Kidney (tissue), 14 donors: Measurements from ENCODE around the gene CNN1. TPM values are rescaled to one million over a fixed set of nuclear protein-coding genes. Genes with fewer than 3 reads are reported as not detected.

Experiments
- DNase-seq, 5 donors: peaks; one replicate each; pipeline ENCODE4 v3.0.0-alpha.2; 2013 to 2020
- FAIRE-seq: peaks from 2 replicates; lab custom pipeline; 2012; peaks lifted over from hg19 to GRCh38; lab: Jason Lieb, UNC
- H3K27ac ChIP-seq, 2 donors: one replicate each; pipeline ENCODE4 v1.7.0; 2013; ENCODE audit warnings: low read depth in 2 of 2, low read length in 2 of 2, inconsistent platforms in 1 of 2
- H3K27me3 ChIP-seq: one replicate; pipeline ENCODE4 v1.7.1; 2013; ENCODE audit warnings: low read length, inconsistent platforms; ENCODE audit not compliant: control insufficient read depth, insufficient read depth
- H3K36me3 ChIP-seq, 3 donors: one replicate each; pipeline versions ENCODE4 v1.7.0 to v1.7.1; 2013; ENCODE audit warnings: low read length in 3 of 3, control low read depth in 1 of 3, inconsistent platforms in 1 of 3; ENCODE audit not compliant: insufficient read depth in 3 of 3, control insufficient read depth in 2 of 3
- H3K4me1 ChIP-seq, 3 donors: one replicate each; pipeline versions ENCODE4 v1.7.0 to v1.7.1; 2013; ENCODE audit warnings: low read length in 3 of 3, inconsistent platforms in 1 of 3, low read depth in 1 of 3; ENCODE audit not compliant: control insufficient read depth in 2 of 3, insufficient read depth in 2 of 3
- H3K4me3 ChIP-seq, 3 donors: one replicate each; pipeline versions ENCODE4 v1.7.0 to v1.8.1; 2013; ENCODE audit warnings: low read length in 3 of 3, control low read depth in 1 of 3, inconsistent platforms in 1 of 3
- H3K9ac ChIP-seq, 3 donors: one replicate each; pipeline versions ENCODE4 v1.7.0 to v1.7.1; 2013; ENCODE audit warnings: low read length in 3 of 3, control low read depth in 1 of 3, inconsistent platforms in 1 of 3
- H3K9me3 ChIP-seq, 3 donors: one replicate each; pipeline versions ENCODE4 v1.7.0 to v1.7.1; 2013; ENCODE audit warnings: low read length in 3 of 3, control low read depth in 1 of 3, inconsistent platforms in 1 of 3; ENCODE audit not compliant: control insufficient read depth in 2 of 3, insufficient read depth in 1 of 3
- intact Hi-C: fragments of 100-400 bp; cut with DNase I; formaldehyde crosslinking; loops from one replicate; pipeline ENCODE4 v1.11.1; 2022
- polyA plus RNA-seq: library from polyadenylated mRNA; stranded (reverse); fragments of 350-450 nt; fragmentation: Illumina TruSeq; extraction: RNeasy Lipid Tissue Mini Kit (QIAGEN cat#74804); gene quantifications from one replicate; pipeline ENCODE4 v1.2.3, GENCODE V29; 2014; ENCODE audit warnings: low read depth, low replicate concordance; ENCODE audit not compliant: insufficient read depth
- total RNA-seq: library from RNA; stranded (reverse); fragmentation: NEBNext Ultra II Directional; extraction: Animal tissue kit (Norgen Biotek cat#: 25700); gene quantifications from one replicate; pipeline ENCODE4 v1.2.1, GENCODE V29; 2021
- TF ChIP-seq, protein P1 (sequence below): IDR thresholded peaks from 3 replicates; pipeline ENCODE4 v1.5.1; 2012; ENCODE audit warnings: mild to moderate bottlenecking, moderate library complexity, borderline replicate concordance; ENCODE audit not compliant: insufficient read depth; ENCODE audit errors: extremely low read depth
- donor health status: control.
- donor health status: control.
- donor health status: control.
- donor health status: control.
- donor health status: control.
- donor health status: DM: yes; HTN: yes; CAD: no.
- donor health status: Normal renal cell carcinoma (clear cell type).

The CNN1 gene
- total and polyA plus RNA-seq, 2 donors from 2014 or later = 42.2 to 47.8 TPM

DNA sequence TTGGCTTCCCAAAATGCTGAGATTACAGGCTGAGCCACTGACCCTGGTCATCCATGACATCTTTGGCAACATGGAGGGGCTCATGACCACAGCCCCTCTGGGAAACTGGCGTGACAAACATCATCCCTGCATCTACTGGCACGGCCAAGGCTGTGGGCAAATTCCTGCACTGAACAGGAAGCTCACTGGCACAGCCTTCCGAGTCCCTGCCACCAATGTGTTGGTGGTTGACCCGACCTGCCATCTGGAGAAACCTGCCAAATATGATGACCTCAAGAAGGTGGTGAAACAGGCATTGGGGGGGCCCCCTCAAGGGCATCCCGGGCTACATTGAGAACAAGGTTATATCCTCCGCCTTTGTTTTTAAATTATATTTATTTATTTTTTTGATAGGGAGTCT lies 47.7 kb downstream of the CNN1 start:
- FAIRE-seq = no peak
- TF ChIP-seq, protein P1, sequence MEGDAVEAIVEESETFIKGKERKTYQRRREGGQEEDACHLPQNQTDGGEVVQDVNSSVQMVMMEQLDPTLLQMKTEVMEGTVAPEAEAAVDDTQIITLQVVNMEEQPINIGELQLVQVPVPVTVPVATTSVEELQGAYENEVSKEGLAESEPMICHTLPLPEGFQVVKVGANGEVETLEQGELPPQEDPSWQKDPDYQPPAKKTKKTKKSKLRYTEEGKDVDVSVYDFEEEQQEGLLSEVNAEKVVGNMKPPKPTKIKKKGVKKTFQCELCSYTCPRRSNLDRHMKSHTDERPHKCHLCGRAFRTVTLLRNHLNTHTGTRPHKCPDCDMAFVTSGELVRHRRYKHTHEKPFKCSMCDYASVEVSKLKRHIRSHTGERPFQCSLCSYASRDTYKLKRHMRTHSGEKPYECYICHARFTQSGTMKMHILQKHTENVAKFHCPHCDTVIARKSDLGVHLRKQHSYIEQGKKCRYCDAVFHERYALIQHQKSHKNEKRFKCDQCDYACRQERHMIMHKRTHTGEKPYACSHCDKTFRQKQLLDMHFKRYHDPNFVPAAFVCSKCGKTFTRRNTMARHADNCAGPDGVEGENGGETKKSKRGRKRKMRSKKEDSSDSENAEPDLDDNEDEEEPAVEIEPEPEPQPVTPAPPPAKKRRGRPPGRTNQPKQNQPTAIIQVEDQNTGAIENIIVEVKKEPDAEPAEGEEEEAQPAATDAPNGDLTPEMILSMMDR = no peak
- intact Hi-C loops = no loop called here

DNA sequence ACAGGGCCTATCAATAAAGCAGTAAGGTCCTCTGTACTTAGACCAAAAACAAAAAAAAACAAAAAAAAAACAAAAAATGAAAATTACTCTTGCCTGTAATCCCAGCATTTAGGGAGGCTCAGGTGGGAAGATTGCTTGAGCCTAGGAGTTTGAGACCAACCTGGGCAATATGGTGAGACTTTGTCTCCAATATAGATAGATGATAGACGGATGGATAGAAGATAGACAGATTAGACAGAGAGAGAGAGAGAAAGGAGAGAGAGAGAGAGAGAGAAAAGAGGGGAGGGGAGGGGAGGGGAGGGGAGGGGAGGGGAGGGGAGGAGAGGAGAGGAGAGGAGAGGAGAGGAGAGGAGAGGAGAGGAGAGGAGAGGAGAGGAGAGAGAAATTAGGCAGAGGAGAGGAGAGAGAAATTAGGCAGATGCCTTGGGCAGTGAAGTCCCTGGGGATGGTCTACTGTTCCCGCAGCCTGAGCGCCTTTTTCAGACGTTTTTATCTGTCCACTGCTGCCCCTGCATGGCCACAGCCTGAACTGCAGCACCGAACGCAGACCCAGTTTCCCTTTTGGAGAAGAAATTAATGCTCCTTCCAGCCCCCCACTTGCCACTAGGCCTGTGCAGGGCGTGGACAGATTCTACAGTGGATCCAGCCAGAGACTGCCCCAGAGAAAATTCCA lies 48.8 kb downstream of the CNN1 start:
- H3K36me3 ChIP-seq = no peaks in the 10 kb centered on the region
- TF ChIP-seq, protein P1 = peak; percentile 95
- no peak overlapping the region for H3K4me3 ChIP-seq
- H3K4me1 ChIP-seq = peaks cover 0 to 4% (median 0%) of the 10 kb centered on the region in 3 donors
- intact Hi-C loops = no loop called here
- H3K27me3 ChIP-seq = no peaks in the 10 kb centered on the region
- peak; percentile 62 to 84 (median 78) for DNase-seq
- no peaks in the 10 kb centered on the region for H3K9me3 ChIP-seq
- FAIRE-seq = no peak
- no peak overlapping the region for H3K27ac ChIP-seq
- H3K9ac ChIP-seq = peak overlapping the region in 1 of 3 donors; percentile 55

More for the DNA sequence above, 47.7 kb downstream of the CNN1 start:
- Histone ChIP-seq H3K4me3 (no peak overlapping the region), H3K4me1 (peaks cover 0 to 4% (median 0%) of the 10 kb centered on the region in 3 donors), H3K9ac (no peak overlapping the region), H3K36me3 (no peaks in the 10 kb centered on the region), H3K27me3 (no peaks in the 10 kb centered on the region), H3K9me3 (no peaks in the 10 kb centered on the region), H3K27ac (no peak overlapping the region)
- DNase-seq = no peak

DNA sequence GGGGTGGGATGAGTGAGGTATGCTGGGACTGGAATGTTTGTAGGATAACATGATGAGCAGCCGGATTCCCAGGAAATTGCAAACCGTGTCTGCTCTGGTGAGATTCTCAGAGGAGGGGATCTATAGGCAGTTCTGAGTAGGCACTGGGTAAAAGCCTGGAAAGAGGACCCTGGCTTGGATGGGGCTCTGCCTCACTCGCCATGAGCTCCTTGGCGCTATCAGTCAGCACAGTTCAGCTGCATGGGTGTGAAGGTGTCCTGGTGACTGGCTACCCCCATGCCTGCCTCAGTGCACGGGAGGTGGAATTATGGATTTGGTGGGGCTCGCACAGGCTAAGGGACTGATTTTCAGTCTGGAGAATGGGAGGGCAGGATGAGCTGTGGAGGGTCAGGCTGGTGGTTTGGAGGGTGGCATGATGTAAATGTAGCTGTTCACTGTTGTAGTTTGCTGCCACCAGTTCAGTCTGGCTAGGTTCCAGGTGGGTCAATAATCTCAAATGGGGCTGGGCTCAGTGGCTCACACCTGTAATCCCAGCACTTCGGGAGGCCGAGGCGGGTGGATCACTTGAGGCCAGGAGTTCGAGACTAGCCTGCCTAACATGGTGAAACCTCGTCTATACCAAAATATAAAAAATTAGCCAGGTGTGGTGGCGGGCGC lies 49.5 kb downstream of the CNN1 start:
- Histone ChIP-seq H3K36me3 (no peaks in the 10 kb centered on the region), H3K27ac (no peak overlapping the region), H3K4me1 (peaks cover 0 to 4% (median 0%) of the 10 kb centered on the region in 3 donors), H3K9me3 (no peaks in the 10 kb centered on the region), H3K4me3 (no peak overlapping the region), H3K27me3 (no peaks in the 10 kb centered on the region), H3K9ac (peak overlapping the region in 1 of 3 donors; percentile 55)
- FAIRE-seq = no peak
- intact Hi-C loops = no loop called here
- no peak for DNase-seq
- TF ChIP-seq, protein P1 = no peak
